ENCODE data around the gene CRYBG1.

DNA sequence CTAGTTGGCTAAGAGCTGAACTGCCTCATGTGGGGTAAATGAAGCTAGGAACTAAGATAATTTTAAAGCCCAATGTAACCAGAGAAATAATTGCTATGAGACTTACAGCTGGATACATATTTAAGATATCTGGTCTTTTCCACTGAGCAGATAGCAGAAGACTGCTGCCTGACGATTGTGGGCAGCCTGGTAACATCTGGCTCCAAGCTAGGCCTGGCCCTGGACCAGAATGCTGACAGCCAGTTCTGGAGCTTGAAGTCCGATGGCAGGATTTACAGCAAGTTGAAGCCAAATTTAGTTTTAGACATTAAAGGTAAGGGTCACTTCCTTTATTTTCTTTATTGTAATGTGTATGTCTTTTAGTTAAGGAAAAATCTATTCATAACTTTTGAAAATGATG, 203.1 kb downstream of the CRYBG1 start:
- TF ChIP-seq, protein P1, sequence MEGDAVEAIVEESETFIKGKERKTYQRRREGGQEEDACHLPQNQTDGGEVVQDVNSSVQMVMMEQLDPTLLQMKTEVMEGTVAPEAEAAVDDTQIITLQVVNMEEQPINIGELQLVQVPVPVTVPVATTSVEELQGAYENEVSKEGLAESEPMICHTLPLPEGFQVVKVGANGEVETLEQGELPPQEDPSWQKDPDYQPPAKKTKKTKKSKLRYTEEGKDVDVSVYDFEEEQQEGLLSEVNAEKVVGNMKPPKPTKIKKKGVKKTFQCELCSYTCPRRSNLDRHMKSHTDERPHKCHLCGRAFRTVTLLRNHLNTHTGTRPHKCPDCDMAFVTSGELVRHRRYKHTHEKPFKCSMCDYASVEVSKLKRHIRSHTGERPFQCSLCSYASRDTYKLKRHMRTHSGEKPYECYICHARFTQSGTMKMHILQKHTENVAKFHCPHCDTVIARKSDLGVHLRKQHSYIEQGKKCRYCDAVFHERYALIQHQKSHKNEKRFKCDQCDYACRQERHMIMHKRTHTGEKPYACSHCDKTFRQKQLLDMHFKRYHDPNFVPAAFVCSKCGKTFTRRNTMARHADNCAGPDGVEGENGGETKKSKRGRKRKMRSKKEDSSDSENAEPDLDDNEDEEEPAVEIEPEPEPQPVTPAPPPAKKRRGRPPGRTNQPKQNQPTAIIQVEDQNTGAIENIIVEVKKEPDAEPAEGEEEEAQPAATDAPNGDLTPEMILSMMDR (conservative IDR thresholded peaks at IDR 0.05; ENCODE audit: low read length), result no peak
- TF ChIP-seq EZH2phosphoT487 (IDR thresholded peaks at IDR 0.05; ENCODE audit: borderline replicate concordance), result no peak

All from Loucy (cell line).